ENCODE data around the gene BNIP5. TPM values are rescaled to one million over a fixed set of nuclear protein-coding genes. Genes with fewer than 3 reads are reported as not detected.

The BNIP5 gene, protein sequence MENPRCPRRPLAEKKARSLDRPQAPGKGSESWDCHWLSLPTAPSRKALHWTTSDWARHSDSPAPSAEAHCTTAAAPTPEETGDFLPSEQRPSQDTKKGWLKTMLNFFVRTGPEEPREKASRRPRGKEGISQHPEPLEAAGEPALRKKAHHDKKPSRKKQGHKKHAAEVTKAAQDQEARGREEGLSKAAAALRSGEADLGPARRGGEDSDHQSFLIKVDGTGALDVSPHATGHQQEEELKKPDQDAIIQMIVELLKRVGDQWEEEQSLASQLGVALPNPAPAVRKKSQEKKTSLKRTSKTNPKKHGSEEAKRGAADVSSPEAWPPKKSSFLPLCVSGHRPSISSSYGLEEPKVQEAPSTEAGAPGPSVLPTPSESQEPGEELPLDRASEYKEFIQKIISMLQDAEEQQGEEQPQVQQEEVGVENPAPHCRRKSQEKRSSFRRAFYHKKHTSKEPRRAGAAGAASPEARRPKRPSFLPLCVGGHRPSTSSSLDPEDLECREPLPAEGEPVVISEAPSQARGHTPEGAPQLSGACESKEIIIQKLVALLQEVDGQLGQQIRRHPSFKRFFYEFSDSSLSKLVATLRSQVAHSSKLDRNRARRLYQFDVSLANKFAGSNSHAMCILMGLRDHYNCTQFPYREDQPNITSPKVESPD
- not detected in 2 replicates for total RNA-seq

DNA sequence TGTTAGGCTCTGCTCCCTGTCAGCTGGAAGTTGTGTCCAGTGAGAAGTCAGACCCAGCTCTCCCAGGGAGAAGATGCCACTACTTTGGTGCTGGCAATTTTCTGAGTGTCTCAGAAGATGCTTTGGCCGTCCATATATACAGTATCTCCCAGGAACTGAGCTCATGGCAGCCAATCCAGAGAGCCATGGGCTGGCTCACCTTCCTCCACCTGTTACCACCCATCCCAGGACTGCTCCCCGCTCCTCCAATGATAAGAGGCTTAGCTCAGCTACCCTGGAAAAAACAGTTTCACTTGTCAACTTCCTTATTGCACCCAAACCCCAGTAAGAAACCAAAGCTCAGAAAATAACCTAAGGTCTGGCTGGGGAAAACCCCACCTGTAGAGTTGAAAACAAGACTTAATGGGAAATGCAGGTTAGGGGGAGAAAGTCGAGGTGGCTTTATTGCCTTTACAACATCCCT lies at the start of gene BNIP5:
TSS of gene BNIP5 (minus strand) at position 110 of the 463 bp plus-strand sequence. CDS start 6,198 bp downstream, outside the sequence.

DNA sequence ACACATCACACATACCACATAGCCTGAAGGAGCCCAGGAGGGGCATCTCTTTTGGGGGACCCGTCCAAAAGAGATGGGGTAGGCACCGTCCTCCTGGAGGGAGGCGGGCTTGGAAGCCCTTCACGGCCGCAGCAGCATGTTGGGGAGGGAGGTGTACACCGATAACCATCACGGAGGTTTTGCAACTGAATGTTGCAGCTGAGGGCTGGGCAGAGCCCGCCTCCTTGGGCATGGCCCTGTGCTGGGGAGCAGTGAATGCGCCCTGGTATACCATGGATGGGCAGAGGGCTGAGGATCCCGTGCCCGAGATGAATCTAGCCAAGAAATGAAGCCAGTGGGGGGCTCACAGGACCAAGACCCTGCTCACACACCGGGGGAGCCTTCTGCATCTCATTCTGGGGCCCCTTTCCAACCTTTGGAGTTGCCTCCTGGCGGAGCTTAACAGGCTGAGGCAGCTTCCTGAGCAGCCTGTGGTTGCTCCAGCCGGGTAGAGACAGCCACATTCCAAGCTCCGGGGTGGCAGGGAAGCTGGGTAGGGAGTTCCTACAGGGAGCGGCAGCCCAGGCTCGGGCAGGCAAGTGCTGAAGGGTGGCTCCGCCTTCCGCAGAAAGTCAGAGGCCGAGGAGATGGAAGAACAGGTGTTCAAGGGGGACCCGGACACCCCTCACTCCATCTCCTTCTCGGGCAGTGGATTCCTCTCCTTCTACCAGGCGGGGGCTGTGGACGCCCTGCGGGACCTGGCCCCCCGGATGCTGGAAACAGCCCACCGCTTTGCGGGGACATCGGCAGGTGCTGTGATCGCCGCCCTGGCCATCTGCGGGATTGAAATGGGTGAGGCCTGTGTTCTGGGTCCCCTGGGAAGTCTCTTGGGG lies 66.6 kb downstream of the BNIP5 start, which contains the start of gene PNPLA1:
TSS of gene PNPLA1 (plus strand) at position 227 of the 872 bp plus-strand sequence. CDS start at position 627, 400 bp downstream.

Other genes with a start within 250 kb of the BNIP5 start
- gene MAPK13, start 206.4 kb downstream of the BNIP5 start, total RNA-seq: 0.99 and 4.1 TPM in 2 replicates
- gene BRPF3, start 140.1 kb downstream of the BNIP5 start, total RNA-seq: 8.7 and 15.6 TPM in 2 replicates
- not detected in 2 replicates for gene PNPLA1, start 66.8 kb downstream of the BNIP5 start, total RNA-seq
- 0.27 and 0.47 TPM in 2 replicates for gene ETV7, start 50.8 kb upstream of the BNIP5 start, total RNA-seq
- gene PXT1, start 106.0 kb upstream of the BNIP5 start, total RNA-seq: 0.09 TPM in 1 of 2 replicates, not detected in the other
- gene KCTD20, start 106.1 kb upstream of the BNIP5 start, total RNA-seq: 60.0 and 74.5 TPM in 2 replicates
- 12.1 and 13.9 TPM in 2 replicates for gene STK38, start 210.6 kb upstream of the BNIP5 start, total RNA-seq